Chondrocyte (in vitro differentiated cells): ENCODE results near the gene SAG. TPM values are rescaled to one million over a fixed set of nuclear protein-coding genes. Genes with fewer than 3 reads are reported as not detected.

ENCODE experiments used
- DNase-seq: peaks from one replicate; pipeline ENCODE4 v3.0.0; 2021; ENCODE audit warnings: mixed read lengths, low spot score
- H3K27ac Mint-ChIP-seq: one replicate; pipeline ENCODE4 v1.8.0; 2021; ENCODE audit warnings: mild to moderate bottlenecking, moderate library complexity, mixed read lengths; ENCODE audit not compliant: unreplicated experiment
- H3K27me3 Mint-ChIP-seq: 2 replicates; pipeline ENCODE4 v1.8.0; 2021; ENCODE audit warnings: low read depth, mixed read lengths
- H3K36me3 Mint-ChIP-seq: 2 replicates; pipeline ENCODE4 v1.8.0; 2021; ENCODE audit warnings: low read depth, mixed read lengths
- H3K4me1 Mint-ChIP-seq: 2 replicates; pipeline ENCODE4 v1.8.0; 2021; ENCODE audit warnings: low read depth, mild to moderate bottlenecking, mixed read lengths
- H3K4me3 Mint-ChIP-seq: one replicate; pipeline ENCODE4 v1.8.0; 2021; ENCODE audit warnings: mild to moderate bottlenecking, moderate library complexity, mixed read lengths; ENCODE audit not compliant: unreplicated experiment
- H3K9me3 Mint-ChIP-seq: 2 replicates; pipeline ENCODE4 v1.8.0; 2021; ENCODE audit warnings: low read depth, mixed read lengths
- total RNA-seq: library from RNA; stranded (reverse); gene quantifications from 3 replicates; pipeline ENCODE4 v1.2.1, GENCODE V29; 2021
- TF ChIP-seq, protein P1 (sequence below): fragments of 200-600 bp; sonication (generic); IDR thresholded peaks from 2 replicates; pipeline ENCODE4 v1.5.0; 2021; ENCODE audit warnings: antibody characterized with exemption, mild to moderate bottlenecking, moderate library complexity

The SAG gene
- total RNA-seq, 1 donor from 2014 or later = not detected

GRCh38 chr2:233385489-233386044, 78.0 kb downstream of the SAG start:
- no peak overlapping the region for H3K4me3 Mint-ChIP-seq
- no peaks in the 10 kb centered on the region for H3K27me3 Mint-ChIP-seq
- H3K4me1 Mint-ChIP-seq = peaks cover 65% of the 10 kb centered on the region
- H3K9me3 Mint-ChIP-seq = no peaks in the 10 kb centered on the region
- peak overlapping the region; percentile 32 for H3K27ac Mint-ChIP-seq
- no peak for DNase-seq
- H3K36me3 Mint-ChIP-seq = no peaks in the 10 kb centered on the region
- TF ChIP-seq, protein P1, sequence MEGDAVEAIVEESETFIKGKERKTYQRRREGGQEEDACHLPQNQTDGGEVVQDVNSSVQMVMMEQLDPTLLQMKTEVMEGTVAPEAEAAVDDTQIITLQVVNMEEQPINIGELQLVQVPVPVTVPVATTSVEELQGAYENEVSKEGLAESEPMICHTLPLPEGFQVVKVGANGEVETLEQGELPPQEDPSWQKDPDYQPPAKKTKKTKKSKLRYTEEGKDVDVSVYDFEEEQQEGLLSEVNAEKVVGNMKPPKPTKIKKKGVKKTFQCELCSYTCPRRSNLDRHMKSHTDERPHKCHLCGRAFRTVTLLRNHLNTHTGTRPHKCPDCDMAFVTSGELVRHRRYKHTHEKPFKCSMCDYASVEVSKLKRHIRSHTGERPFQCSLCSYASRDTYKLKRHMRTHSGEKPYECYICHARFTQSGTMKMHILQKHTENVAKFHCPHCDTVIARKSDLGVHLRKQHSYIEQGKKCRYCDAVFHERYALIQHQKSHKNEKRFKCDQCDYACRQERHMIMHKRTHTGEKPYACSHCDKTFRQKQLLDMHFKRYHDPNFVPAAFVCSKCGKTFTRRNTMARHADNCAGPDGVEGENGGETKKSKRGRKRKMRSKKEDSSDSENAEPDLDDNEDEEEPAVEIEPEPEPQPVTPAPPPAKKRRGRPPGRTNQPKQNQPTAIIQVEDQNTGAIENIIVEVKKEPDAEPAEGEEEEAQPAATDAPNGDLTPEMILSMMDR = no peak

DNA sequence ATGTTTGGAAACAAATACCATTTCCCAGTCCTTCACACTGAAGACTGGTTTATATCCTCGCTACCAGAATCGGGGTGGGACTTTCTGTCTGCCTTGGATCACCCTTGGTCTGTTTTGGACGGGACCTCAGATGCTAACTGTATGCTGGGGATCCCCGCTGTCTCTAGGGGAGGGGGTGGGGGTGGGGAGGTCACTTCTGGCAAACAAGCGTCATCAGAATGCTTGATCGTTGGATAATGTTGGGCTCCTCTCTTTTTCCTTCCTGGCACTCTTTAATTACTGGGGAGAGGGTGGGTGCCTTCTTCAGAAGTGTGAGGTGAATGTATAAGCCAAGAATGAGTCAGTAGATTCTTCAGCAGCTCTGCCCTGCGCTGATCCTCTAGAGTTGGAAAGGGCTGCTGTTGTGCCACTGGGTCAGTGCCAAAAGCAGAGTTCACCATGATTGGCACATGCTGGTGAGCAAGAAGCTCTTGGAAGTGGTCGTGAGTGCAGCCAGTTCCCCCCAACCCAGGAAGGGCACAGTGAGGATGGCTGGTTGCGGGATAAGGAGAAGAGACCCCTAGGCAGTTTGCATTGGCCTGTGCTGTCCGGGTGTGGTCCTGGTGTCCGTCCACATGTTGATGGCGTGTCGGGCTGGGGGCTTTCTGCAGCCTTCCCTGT, 78.9 kb downstream of the SAG start:
- peak overlapping the region; percentile 99 for H3K27ac Mint-ChIP-seq
- no peaks in the 10 kb centered on the region for H3K9me3 Mint-ChIP-seq
- H3K4me1 Mint-ChIP-seq = peaks cover 65% of the 10 kb centered on the region
- no peak for DNase-seq
- H3K4me3 Mint-ChIP-seq = no peak overlapping the region
- H3K27me3 Mint-ChIP-seq = no peaks in the 10 kb centered on the region
- TF ChIP-seq, protein P1 = no peak
- H3K36me3 Mint-ChIP-seq = peaks cover 3% of the 10 kb centered on the region

GRCh38 chr2:233387225-233387624, 79.6 kb downstream of the SAG start:
- DNase-seq = no peak
- no peaks in the 10 kb centered on the region for H3K27me3 Mint-ChIP-seq
- H3K27ac Mint-ChIP-seq = peak overlapping the region; percentile 99
- peak overlapping the region; percentile 65 for H3K4me3 Mint-ChIP-seq
- TF ChIP-seq, protein P1 = no peak
- peaks cover 65% of the 10 kb centered on the region for H3K4me1 Mint-ChIP-seq
- H3K36me3 Mint-ChIP-seq = peaks cover 4% of the 10 kb centered on the region
- H3K9me3 Mint-ChIP-seq = no peaks in the 10 kb centered on the region

GRCh38 chr2:233387667-233388528, 80.3 kb downstream of the SAG start:
- Mint-ChIP-seq H3K9me3 (no peaks in the 10 kb centered on the region), H3K4me1 (peaks cover 65% of the 10 kb centered on the region), H3K4me3 (peak overlapping the region; percentile 65), H3K27me3 (no peaks in the 10 kb centered on the region), H3K36me3 (peaks cover 4% of the 10 kb centered on the region), H3K27ac (peak overlapping the region; percentile 99)
- TF ChIP-seq, protein P1 = no peak
- DNase-seq = peak; percentile 97

DNA sequence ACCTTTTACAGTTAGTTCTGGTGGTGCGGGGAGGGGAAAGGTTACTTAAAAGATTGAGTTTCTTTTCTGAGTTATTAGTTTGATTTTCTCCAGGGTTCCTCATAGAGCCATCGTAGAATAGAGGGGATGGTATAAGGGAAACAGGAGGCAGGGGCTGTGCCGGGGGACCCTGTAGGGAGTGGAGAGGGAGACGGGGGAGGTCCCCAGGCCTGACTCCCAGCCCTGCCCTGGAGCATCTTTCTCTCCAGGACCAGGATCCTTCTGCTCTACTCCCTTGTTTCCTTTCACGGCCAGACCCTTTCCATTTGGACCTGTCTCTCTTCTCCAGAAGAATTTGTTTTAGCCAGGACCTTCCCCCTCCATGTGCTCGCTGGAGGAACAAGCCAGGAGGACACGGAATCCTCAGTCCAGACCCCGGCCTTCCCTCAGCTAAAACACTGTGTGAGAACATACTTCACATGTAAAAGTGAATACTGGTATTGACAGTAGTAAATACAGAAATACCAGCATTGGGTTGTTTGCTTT, 82.0 kb downstream of the SAG start:
- Mint-ChIP-seq H3K4me3 (no peak overlapping the region), H3K27me3 (no peaks in the 10 kb centered on the region), H3K4me1 (peaks cover 56% of the 10 kb centered on the region), H3K9me3 (no peaks in the 10 kb centered on the region), H3K27ac (peak overlapping the region; percentile 53), H3K36me3 (peaks cover 5% of the 10 kb centered on the region)
- TF ChIP-seq, protein P1 = no peak
- no peak for DNase-seq
